Measurements from ENCODE around the gene CDK13.

Gene CDK13

GRCh38 chr7:40015790-40016296 is 65.8 kb downstream of the CDK13 start:
- no peak for DNase-seq

DNA sequence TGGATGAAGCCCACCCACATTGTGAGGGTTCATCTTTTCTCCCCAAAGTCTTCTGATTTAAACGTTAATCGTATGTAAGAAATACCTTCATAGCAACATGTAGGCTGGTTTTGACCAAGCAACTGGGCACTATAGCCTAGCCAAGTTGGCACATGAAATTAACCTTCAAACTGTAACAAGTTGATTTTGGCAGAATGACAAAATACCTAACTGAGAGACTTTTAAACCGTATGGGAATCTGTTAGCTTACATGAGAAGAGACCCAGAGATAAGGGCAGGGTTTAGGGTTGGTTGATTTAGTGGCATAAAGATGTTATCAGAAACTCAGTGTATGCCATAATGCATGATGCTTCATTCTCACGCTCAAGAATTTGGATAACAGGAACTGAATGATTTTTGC is 69.5 kb downstream of the CDK13 start:
- DNase-seq: no peak

- DNase-seq: no peak
Observed at GRCh38 chr7:40024048-40024447, 74.0 kb downstream of the CDK13 start.

DNA sequence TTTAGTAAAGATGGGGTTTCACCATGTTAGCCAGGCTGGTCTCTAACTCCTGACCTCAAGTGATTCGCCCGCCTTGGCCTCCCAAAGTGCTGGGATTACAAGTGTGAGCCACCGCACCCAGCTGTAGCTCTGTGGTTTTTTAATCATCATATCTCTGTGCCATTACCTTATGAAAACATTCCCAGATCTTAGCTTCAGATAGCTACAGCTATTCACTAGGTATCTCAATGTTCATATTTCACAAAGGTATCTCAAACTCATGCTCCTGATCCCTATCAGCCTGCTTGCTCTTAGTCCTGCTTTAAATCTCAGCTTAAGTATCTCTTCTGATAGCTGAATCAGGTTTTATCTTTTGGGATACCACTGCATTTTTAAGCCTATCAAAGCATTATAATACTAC is 74.8 kb downstream of the CDK13 start:
- no peak for DNase-seq

- no peak for DNase-seq
Observed at GRCh38 chr7:40027545-40027944, 77.5 kb downstream of the CDK13 start.

GRCh38 chr7:40033826-40034225 is 83.8 kb downstream of the CDK13 start:
- DNase-seq: no peak

DNA sequence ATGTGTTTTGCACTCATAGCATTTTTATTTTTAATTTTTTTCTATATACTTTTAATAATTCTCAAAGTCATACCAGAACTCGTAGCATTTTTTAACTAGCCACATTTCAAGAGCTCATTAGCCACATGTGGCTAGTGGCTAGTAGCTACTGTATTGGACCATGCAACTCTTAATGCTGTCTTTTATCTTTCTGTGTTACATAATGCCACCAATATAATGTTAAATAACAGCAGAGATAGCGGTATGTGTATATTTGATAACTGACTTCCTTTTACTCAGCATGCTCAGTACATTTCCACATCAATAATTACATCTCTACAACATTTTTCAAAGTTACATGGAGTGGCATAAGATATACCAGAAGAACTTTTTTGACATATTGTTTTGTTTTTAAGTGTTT is 91.4 kb downstream of the CDK13 start:
- no peak for DNase-seq

GRCh38 chr7:40043164-40043563 is 93.1 kb downstream of the CDK13 start:
- no peak for DNase-seq

DNA sequence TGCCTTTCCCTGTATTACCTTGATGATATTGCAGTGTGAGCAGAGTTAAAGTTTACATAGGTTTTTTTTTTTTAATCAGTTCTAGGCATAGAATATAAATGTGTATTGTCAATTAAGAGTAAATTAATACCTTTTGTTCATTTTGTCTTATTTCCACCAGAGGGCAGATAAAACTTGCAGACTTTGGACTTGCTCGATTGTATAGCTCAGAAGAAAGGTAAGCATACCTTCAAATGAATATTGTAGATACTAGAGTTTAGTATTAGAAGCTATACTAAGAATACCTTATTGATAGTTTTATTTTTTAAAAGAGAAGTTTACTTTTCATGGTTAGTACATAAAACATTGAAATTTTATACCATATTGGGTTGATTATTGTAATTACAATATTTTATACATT is 97.6 kb downstream of the CDK13 start:
- DNase-seq: no peak

DNA sequence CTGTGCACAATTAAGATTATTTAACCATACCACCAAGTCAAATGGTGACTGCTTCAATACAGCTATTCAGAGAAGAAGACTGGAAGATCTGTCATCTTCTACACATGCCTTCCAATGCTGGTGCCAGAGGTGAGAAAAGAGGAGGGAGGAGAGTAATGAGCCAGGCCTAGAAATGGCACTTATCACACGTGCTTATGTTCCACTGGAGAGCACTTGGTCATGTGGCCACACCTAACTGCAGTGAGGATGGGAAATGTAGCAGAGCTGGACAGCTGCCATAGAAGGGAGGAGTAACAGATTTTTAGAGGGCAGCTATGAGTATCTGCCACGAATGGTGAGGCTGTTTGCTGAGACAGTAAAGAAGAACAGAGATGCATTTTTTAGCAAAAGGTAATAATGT is 107.2 kb downstream of the CDK13 start:
- peak; percentile 48 to 66 for DNase-seq

GRCh38 chr7:40058026-40058425 is 108.0 kb downstream of the CDK13 start:
- DNase-seq: no peak

GRCh38 chr7:40058636-40059035 is 108.6 kb downstream of the CDK13 start:
- DNase-seq: no peak

GRCh38 chr7:40059057-40059456 is 109.0 kb downstream of the CDK13 start:
- no peak for DNase-seq

GRCh38 chr7:40072268-40072667 is 122.2 kb downstream of the CDK13 start:
- DNase-seq: no peak

DNA sequence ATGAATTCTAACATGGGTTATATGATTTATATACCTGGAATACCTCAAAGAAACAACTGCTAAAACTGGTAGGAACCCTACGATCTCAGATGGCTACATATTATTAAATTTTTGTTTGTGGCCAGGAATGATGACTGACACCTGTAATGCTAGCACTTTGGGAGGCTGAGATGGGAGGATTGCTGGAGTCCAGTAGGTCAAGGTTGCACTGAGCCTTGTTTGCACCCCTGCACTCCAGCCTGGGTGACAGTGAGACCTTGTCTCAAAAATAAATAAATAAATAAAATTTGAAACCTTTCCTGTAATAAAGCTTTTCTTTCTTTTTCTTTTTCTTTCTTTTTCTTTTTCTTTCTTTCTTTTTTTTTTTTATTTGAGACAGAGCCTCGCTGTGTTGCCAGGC is 123.2 kb downstream of the CDK13 start:
- DNase-seq: no peak

- no peak for DNase-seq
Observed at GRCh38 chr7:40077849-40078248, 127.8 kb downstream of the CDK13 start.

GRCh38 chr7:40092182-40092581 is 142.1 kb downstream of the CDK13 start:
- DNase-seq: no peak

GRCh38 chr7:40093631-40094350 is 143.7 kb downstream of the CDK13 start:
- DNase-seq: no peak

DNA sequence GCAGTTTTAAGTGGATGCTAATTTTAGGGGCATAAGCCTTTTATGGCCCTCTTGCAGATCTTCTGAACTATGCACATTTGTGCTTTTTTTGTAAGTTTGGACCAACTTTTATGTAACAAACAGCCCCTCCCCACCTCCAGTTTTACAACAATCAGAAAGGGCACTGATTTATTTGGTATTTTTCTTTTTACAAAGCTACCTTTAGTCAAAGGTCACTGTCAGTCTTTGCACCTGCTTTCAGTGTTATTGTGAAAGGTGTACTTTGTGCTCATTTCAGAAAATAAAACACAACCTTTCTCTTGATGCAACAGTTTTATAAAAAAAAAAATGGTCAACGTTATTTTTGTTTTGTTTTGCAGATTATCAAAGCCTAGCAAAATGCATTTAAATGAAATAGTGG is 145.2 kb downstream of the CDK13 start:
- no peak for DNase-seq

GRCh38 chr7:40095695-40096327 is 145.8 kb downstream of the CDK13 start:
- no peak for DNase-seq

DNA sequence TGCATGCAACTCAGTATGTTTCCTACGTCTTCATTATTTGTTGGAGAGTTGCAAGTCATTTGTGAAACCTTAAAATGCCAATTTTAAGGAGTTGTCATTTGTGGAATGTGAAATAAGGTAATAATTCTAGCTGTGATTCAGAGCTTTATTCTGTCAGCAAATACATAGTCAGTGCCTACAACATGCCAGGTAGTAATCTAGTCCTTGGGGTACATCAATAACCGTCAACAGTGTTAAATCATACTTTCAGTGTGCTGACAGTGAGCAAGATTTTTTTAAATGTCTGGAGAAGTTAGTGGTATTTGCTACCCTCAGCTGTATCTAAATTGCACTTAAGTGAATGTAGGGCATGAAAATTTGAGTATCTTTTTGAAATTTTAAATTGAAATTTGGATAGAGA is 147.7 kb downstream of the CDK13 start:
- DNase-seq: no peak

DNA sequence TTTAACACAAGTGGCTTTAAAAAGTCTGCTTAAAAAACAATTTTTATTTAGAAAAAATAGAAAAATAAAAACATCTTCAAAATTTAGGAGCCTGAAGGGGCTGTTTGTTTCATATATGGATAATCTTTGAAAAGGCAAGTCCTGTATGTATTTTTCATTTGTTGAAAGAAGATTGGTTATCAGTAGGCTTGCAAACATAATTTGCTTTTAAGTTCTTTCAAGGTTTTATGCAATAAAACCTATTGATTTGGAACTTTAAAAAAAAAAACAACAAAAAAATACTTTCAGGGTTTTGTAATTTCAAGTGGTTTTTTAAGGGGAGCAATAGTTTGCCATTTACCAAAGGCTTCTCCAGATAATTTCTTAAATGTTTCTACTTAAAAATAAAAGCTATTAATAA is 148.8 kb downstream of the CDK13 start:
- no peak for DNase-seq

GRCh38 chr7:40099837-40100236 is 149.8 kb downstream of the CDK13 start:
- no peak for DNase-seq

DNA sequence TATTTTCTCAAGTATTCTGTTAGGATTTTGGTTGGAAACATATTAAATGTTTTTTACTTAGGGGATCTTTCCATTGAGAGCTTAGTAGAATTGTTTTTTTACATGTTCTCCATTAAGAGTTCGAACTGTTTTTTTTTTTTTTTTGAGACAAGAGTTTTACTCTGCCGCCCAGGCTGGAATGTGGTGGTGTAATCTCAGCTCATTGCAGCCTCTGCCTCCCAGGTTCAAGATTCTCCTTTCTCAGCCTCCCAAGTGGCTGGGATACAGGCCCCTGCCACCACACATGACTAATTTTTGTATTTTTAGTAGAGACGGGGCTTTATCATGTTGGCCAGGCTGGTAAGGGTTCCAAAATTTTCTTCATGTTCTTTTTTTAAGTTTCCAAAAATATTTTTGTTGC is 151.1 kb downstream of the CDK13 start:
- no peak for DNase-seq

- DNase-seq: no peak
Observed at GRCh38 chr7:40102897-40103296, 152.8 kb downstream of the CDK13 start.
